ENCODE measurements around the gene NR3C2.

The NR3C2 gene

GRCh38 chr4:148116969-148117368 lies 325.2 kb downstream of the NR3C2 start:
- Histone ChIP-seq H3K27ac (ENCODE audit: low read depth, low read length, poor library complexity, severe bottlenecking) (no peak overlapping the region), H3K4me2 (ENCODE audit: low read length) (no peak overlapping the region), H4K20me1 (ENCODE audit: insufficient read depth, low read length) (no peaks in the 10 kb centered on the region), H3K9ac (ENCODE audit: low read length) (no peak overlapping the region), H3K79me2 (ENCODE audit: insufficient read depth, low read length) (no peaks in the 10 kb centered on the region), H3K4me1 (ENCODE audit: insufficient read depth, low read length, severe bottlenecking) (peaks cover 28% of the 10 kb centered on the region), H3K27me3 (ENCODE audit: insufficient read depth, low read length) (no peaks in the 10 kb centered on the region), H3K9me3 (ENCODE audit: low read length) (no peaks in the 10 kb centered on the region), H2AFZ (ENCODE audit: low read length) (no peak overlapping the region), H3K9me2 (ENCODE audit: low read depth, low read length) (no peaks in the 10 kb centered on the region), H3K36me3 (ENCODE audit: insufficient read depth, low read length) (no peaks in the 10 kb centered on the region), H3F3A (ENCODE audit: insufficient read depth, low read length) (no peaks in the 10 kb centered on the region), H3K4me3 (ENCODE audit: low read depth, low read length, poor library complexity, severe bottlenecking) (no peak overlapping the region)
- TF ChIP-seq CTCF (IDR thresholded peaks at IDR 0.05; ENCODE audit: low read length), result no peak
- TF ChIP-seq EZH2 (IDR thresholded peaks at IDR 0.05; ENCODE audit: borderline replicate concordance, low read length), result no peak

- no peaks in the 10 kb centered on the region for H3K36me3 ChIP-seq (ENCODE audit: insufficient read depth, low read length)
- no peaks in the 10 kb centered on the region for H3K9me3 ChIP-seq (ENCODE audit: low read length)
- H3K27ac ChIP-seq (ENCODE audit: low read depth, low read length, poor library complexity, severe bottlenecking), result no peak overlapping the region
- no peaks in the 10 kb centered on the region for H3K79me2 ChIP-seq (ENCODE audit: insufficient read depth, low read length)
- TF ChIP-seq CTCF (IDR thresholded peaks at IDR 0.05; ENCODE audit: low read length) (no peak), EZH2 (IDR thresholded peaks at IDR 0.05; ENCODE audit: borderline replicate concordance, low read length) (no peak)
- no peaks in the 10 kb centered on the region for H4K20me1 ChIP-seq (ENCODE audit: insufficient read depth, low read length)
- no peaks in the 10 kb centered on the region for H3K27me3 ChIP-seq (ENCODE audit: insufficient read depth, low read length)
- no peaks in the 10 kb centered on the region for H3K9me2 ChIP-seq (ENCODE audit: low read depth, low read length)
- no peak overlapping the region for H3K9ac ChIP-seq (ENCODE audit: low read length)
- no peak overlapping the region for H3K4me2 ChIP-seq (ENCODE audit: low read length)
- H3K4me1 ChIP-seq (ENCODE audit: insufficient read depth, low read length, severe bottlenecking), result peaks cover 28% of the 10 kb centered on the region
- H3F3A ChIP-seq (ENCODE audit: insufficient read depth, low read length), result no peaks in the 10 kb centered on the region
- H3K4me3 ChIP-seq (ENCODE audit: low read depth, low read length, poor library complexity, severe bottlenecking), result no peak overlapping the region
- H2AFZ ChIP-seq (ENCODE audit: low read length), result no peak overlapping the region
Measured at GRCh38 chr4:148116264-148116663, 325.9 kb downstream of the NR3C2 start.

- H3K9me2 ChIP-seq (ENCODE audit: low read depth, low read length), result no peaks in the 10 kb centered on the region
- peaks cover 28% of the 10 kb centered on the region for H3K4me1 ChIP-seq (ENCODE audit: insufficient read depth, low read length, severe bottlenecking)
- no peak for TF ChIP-seq EZH2 (IDR thresholded peaks at IDR 0.05; ENCODE audit: borderline replicate concordance, low read length)
- no peak for TF ChIP-seq CTCF (IDR thresholded peaks at IDR 0.05; ENCODE audit: low read length)
- H3K27ac ChIP-seq (ENCODE audit: low read depth, low read length, poor library complexity, severe bottlenecking), result no peak overlapping the region
- no peaks in the 10 kb centered on the region for H3K79me2 ChIP-seq (ENCODE audit: insufficient read depth, low read length)
- H3K27me3 ChIP-seq (ENCODE audit: insufficient read depth, low read length), result no peaks in the 10 kb centered on the region
- H2AFZ ChIP-seq (ENCODE audit: low read length), result no peak overlapping the region
- H4K20me1 ChIP-seq (ENCODE audit: insufficient read depth, low read length), result no peaks in the 10 kb centered on the region
- H3K36me3 ChIP-seq (ENCODE audit: insufficient read depth, low read length), result no peaks in the 10 kb centered on the region
- H3K9me3 ChIP-seq (ENCODE audit: low read length), result no peaks in the 10 kb centered on the region
- no peak overlapping the region for H3K9ac ChIP-seq (ENCODE audit: low read length)
- H3K4me2 ChIP-seq (ENCODE audit: low read length), result no peak overlapping the region
- no peak overlapping the region for H3K4me3 ChIP-seq (ENCODE audit: low read depth, low read length, poor library complexity, severe bottlenecking)
- no peaks in the 10 kb centered on the region for H3F3A ChIP-seq (ENCODE audit: insufficient read depth, low read length)
Measured at GRCh38 chr4:148114436-148114835, 327.8 kb downstream of the NR3C2 start.

All from OCI-LY1 (cell line).